ENCODE measurements around the gene PLCH2. TPM values are rescaled to one million over a fixed set of nuclear protein-coding genes. Genes with fewer than 3 reads are reported as not detected.

PLCH2 gene
- total RNA-seq, 6 experiments from 2014 or later = 0.37 to 4.6 (median 2.3) TPM

GRCh38 chr1:2496746-2497145 lies 20.7 kb downstream of the PLCH2 start:
- no peaks in the 10 kb centered on the region for H3K36me3 ChIP-seq
- DNase-seq (no peak), ATAC-seq (no peak)
- H3K27me3 ChIP-seq = no peaks in the 10 kb centered on the region
- H3K4me1 ChIP-seq = peaks cover 0 to 13% (median 5%) of the 10 kb centered on the region in 4 donors
- no peak overlapping the region for H3K27ac ChIP-seq
- intact Hi-C loops (cut with DNase I) = no loop called here
- 60% methylated on average over 3 of the region's 26 CpGs for WGBS (ENCODE audit: insufficient coverage, low coverage, low lambda C conversion rate, missing lambda C conversion rate)
- TF ChIP-seq CTCF (IDR thresholded peaks at IDR 0.05) = no peak
- no peak for TF ChIP-seq POLR2A (IDR thresholded peaks at IDR 0.05)
- no peaks in the 10 kb centered on the region for H3K9me3 ChIP-seq
- no peak overlapping the region for H3K4me3 ChIP-seq

- DNase-seq = no peak
- Histone ChIP-seq H3K4me3 (no peak overlapping the region), H3K4me1 (peaks cover 0 to 13% (median 5%) of the 10 kb centered on the region in 4 donors), H3K36me3 (no peaks in the 10 kb centered on the region), H3K9me3 (no peaks in the 10 kb centered on the region), H3K27ac (no peak overlapping the region), H3K27me3 (no peaks in the 10 kb centered on the region)
- intact Hi-C loops (cut with DNase I) = no loop called here
- no peak for ATAC-seq
- no CpG with 5 or more reads among the region's 4 CpGs for WGBS (ENCODE audit: insufficient coverage, low coverage, low lambda C conversion rate, missing lambda C conversion rate)
- TF ChIP-seq CTCF (IDR thresholded peaks at IDR 0.05) (no peak), POLR2A (IDR thresholded peaks at IDR 0.05) (no peak)
These were observed 21.8 kb downstream of the PLCH2 start for GRCh38 chr1:2497891-2498290.

GRCh38 chr1:2498648-2499047 lies 22.6 kb downstream of the PLCH2 start:
- intact Hi-C loops (cut with DNase I) = no loop called here
- Histone ChIP-seq H3K9me3 (no peaks in the 10 kb centered on the region), H3K4me1 (peaks cover 0 to 12% (median 5%) of the 10 kb centered on the region in 4 donors), H3K4me3 (no peak overlapping the region), H3K36me3 (no peaks in the 10 kb centered on the region), H3K27ac (no peak overlapping the region), H3K27me3 (no peaks in the 10 kb centered on the region)
- DNase-seq (no peak), ATAC-seq (no peak)
- no CpG with 5 or more reads among the region's 19 CpGs for WGBS (ENCODE audit: insufficient coverage, low coverage, low lambda C conversion rate, missing lambda C conversion rate)
- TF ChIP-seq POLR2A (IDR thresholded peaks at IDR 0.05) = no peak
- TF ChIP-seq CTCF (IDR thresholded peaks at IDR 0.05) = no peak

- Histone ChIP-seq H3K9me3 (no peaks in the 10 kb centered on the region), H3K27me3 (no peaks in the 10 kb centered on the region), H3K4me3 (no peak overlapping the region), H3K27ac (no peak overlapping the region), H3K4me1 (peaks cover 0 to 6% (median 3%) of the 10 kb centered on the region in 4 donors), H3K36me3 (no peaks in the 10 kb centered on the region)
- DNase-seq (no peak), ATAC-seq (no peak)
- 51% methylated on average over 2 of the region's 4 CpGs for whole genome bisulfite sequencing (ENCODE audit: insufficient coverage, low coverage, low lambda C conversion rate, missing lambda C conversion rate)
- TF ChIP-seq CTCF (IDR thresholded peaks at IDR 0.05) = no peak
- TF ChIP-seq POLR2A (IDR thresholded peaks at IDR 0.05) = no peak
- intact Hi-C loops (cut with DNase I) = no loop called here
These were observed 23.2 kb downstream of the PLCH2 start for GRCh38 chr1:2499260-2499659.

All from right lobe of liver (tissue), 6 donors.